HG03064 (cell line): ENCODE measurements around the gene CCND1.

Source experiments
- ATAC-seq: cut with Tn5 transposase; IDR thresholded peaks from one replicate; pipeline ENCODE4 v1.9.1; 2021; ENCODE audit warnings: low read depth; ENCODE audit not compliant: unreplicated experiment

Gene CCND1

DNA sequence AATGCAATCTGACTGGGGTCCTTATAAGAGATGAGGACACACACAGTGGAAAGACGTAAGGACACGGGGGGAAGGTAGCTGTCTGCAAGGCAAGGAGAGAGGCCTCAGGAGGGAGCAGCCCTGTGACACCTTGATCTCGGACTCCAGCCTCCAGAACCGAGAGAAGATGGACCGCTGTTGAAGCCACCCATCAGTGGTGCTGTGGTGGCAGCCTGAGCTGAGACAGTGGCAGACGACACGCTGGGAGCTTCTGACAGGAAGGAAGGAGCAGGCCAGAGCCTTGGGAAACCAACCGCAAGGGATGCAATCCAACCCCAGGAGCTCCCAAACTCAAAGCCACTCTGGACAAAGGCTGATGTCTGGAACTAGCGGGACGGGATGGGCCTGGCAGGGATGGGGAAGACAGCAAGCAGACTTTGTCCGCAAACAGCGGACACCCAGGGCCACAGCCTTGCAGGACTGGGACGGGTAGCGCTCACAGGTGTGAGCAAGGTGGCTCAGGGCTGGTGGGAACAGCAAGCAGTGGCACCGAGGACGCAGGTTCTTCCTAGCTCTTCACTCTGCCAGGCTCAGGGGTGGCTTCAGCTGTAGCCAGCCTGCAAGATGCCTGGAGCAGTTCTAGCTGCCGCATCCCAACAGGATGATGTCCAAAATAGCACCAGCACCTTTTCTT is 23.3 kb downstream of the CCND1 start:
- ATAC-seq: no peak

DNA sequence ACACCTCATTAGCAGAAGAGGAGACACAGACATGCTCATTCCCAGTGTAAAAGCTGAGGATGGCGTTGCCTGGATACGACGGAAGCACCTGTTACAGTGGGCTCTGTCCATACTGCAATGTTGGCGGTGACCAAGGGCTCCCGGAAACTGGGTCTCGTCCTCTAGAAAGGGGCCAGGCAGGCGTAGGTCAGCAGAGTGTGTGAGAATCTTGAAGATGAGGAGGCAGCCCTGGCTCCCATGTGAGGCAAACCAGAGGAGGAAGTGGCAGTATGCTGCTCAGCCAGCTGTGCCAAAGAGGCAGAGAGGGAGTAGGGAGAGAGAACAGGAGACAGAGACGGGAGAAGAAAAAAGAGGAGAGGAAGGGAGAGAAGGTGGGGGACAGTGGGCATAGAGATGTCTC is 23.9 kb downstream of the CCND1 start:
- ATAC-seq: no peak

DNA sequence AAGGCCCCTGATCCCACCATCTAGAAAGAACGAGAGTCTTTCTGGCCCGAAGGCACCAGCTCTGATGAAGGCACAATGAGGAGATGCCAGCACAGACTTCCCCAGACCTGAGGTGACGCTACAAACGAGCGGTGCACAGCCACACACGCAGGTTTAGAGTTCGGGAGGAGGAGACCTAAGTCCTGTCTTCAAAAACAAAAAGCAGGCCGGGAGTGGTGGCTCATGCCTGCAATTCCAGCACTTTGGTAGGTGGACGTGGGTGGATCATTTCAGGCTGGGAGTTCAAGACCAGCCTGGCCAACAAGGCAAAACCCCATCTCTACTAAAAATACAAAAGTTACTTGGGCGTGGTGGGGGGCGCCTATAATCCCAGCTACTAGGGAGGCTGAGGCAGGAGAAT is 24.7 kb downstream of the CCND1 start:
- ATAC-seq: no peak

DNA sequence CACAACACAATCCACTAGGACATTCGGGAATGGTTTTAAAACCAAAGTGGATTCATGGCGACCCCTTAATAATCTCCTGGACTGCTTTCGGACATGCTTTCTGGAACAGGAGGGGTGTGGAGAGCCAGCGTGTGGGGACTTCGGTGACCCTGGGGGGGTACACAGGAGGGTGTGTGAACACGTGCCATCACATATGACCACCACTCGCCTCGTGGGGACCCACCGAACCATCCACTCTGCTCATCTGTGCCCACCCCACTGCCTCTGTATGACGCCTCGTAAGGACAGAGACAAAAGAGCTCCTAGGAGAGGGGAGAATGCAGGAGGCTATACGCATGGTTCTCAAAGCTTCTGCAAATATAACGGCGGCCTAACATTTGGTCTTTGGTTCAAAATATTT is 25.3 kb downstream of the CCND1 start:
- no peak for ATAC-seq

DNA sequence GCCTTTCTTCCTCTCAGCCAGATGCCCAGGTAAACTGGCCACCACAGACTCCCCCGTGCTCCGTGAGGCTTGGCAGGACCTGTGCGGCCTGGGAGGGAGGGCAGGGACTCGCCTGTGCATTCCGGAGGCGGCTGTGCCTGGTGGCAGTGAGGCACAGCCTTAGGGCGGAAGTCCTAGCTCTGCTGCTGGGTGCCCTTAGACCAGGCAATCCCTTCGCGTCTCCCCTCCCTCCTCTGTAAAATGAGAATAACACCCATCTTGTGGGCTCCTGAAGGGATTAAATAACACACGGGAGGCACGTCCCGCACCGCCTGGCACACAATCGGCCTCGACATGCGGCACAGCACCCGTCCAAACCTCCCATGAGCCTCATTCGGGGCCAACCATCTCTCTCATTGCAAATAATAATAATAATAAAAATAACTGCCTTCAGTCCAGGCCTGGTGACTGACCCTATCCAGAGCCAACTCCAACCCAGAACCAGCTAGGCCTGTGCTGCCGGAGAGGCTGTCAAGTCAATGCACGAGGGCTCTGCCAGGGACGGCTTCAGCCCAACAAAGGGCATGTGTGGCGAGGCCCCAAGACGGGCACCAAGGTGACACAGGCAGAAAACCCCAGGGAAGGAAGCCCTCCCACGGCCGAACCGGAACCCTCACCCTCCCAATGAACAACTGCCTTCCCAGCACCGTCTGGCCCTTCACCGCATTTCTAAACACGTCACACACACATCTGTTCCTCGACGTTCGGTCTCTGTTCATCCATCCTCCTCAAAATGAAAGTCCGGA is 26.0 kb downstream of the CCND1 start:
- no peak for ATAC-seq

DNA sequence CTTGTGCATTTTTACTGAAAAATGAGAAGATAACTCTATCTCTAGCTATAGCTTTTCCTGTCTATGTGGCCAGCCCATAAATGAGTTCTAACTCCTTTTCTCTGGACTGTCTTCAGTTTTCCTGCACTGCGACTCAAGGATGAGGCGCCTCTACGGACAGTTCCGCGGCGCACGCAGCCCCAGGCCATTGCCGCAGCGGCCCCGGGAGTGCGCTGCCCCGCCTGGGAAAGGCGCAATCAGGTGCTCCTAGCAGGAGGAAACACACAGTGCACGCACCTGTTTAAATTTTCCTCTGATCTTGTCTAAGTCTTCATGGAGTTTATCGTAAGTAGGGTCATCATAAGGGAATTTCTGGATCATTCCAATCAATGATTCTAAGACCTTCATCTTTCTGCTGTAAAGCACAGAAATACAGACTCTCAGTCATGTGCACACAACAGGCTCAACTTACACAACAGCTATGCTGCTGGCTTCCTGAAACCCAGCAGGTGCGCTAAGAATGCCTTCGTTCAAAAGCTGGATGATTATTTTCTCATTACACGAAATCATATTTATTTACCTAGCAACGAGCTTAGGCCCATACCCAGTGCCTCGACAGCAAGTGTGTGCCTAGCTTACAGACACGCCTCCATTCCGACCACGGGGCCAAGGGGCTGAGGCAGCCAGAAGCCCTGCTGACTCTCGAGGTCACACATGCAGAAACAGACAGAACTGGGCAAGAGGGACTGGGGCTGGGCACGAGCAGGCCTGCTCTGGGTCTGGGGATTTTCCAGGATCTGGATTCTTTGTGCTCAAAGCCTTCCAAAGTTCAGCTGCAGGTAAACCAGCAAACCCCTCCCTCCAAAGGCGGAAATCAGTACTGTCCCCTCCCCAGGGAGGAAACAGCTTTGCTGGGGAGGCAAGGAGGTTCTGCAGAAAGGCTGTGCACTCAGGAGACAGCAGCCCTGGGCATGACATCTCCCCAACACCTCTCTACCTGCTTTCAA is 27.0 kb downstream of the CCND1 start:
- ATAC-seq: no peak

DNA sequence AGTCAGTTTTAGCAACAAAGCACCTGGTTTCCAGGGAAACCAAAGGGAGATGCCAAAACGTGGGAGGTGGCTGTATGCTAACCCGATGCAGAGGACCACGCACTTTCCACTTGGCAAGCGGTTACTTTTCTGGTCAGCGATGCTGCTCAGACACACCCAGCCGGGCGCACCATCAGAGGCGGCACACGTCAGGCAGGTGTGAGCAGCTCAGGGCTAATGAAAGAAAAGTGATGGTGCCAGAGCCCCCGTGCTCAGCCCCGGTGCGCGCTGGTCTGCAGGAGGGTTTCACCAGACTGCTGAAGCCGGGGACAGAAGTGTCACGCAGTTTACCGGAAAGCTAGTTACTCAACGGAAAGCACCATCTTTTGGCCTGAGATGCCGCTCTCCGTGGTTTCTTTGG is 28.5 kb downstream of the CCND1 start:
- no peak for ATAC-seq

DNA sequence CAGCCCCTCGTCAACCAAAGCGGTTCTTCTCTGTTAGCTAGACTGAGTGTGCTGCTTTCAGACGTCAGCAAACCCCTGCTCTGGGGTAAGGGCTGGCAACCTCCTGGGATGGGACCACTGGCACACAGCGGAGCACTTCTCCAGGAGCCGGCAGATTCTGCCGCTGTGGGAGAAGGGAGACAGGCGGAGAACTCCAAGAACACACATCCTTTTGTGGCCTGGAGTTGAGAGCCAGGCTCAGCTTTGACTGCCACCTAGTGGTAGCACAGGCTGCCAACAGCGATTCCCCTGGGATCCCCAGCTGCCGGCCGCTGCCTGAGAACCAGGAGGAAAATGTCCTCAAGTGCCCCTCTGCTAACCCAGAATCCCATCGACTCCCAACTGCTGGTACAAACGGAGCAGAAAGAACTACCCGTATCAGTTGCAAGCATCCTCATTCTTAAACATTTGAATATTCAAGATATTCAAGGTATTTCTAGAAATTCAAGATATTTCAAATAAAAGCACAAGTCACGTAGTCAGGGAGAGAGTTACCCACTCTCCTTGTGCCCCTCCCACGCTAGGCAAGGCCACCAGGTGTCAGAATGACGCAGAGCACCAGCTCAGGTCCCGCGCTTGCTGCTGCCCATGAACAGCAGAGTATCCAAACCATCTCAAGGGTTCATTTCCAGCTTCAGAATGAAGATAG is 29.3 kb downstream of the CCND1 start:
- ATAC-seq: no peak

DNA sequence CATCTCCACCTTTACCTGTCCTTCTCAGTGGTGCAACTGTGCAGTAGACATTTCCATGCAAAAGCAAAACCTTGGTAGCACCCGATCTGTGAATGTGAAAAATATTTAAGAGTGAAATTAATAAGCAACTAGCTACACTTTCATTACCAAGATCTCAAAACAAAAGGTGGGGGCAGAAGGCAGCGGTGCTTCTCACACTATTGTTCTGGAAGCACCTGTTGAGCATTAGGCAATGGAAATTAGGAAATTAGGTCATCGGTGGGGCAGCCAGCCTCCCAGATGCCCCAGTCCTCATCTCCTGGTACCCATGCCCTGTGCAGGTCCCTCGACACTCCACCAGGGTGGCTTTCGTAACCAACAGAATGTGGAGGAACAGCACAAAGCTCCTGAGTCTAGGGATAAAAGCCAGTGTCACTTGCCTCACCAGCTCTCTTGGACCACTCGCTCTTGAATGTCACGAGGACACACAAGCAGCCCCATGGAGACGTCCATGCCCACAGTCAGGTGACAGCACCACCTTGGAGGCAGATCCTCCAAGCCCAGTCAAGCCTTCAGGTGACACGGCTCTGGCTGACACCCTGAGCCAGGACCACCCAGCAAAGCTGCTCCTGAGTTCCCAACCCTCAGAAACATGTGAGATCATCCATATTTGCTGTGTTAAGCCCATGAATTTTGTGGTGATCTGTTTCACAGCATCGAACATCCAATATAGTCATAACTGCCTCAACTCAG is 30.9 kb downstream of the CCND1 start:
- ATAC-seq: no peak

DNA sequence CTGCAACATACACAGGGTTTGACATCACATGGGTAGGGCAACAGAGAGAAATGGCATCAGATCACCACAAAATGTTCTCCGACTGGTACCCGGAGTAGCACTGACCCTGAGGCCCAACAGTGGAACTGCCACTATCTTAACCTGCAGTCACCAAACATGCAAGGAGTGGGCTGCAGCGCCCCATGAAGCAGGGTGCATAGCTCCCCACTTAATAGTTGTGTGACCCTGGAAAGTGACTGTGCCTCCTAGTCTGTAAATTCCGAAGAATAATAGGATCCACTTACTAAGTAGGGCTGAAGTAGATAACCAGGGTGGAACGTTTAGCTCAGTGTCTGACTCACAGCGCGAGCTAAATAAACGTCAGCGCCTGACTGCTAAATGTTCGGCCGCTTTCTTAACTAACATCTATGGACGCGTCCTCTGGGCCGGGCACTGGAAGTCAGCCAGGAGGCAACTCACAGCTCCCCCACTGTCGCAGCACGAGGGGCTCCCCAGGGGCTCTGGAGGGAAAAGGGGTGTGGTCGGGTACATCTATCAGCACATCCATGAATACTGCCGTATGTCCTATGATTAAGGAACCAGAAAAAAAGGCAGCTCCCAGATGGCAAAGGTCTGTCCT is 33.4 kb downstream of the CCND1 start:
- ATAC-seq: no peak

DNA sequence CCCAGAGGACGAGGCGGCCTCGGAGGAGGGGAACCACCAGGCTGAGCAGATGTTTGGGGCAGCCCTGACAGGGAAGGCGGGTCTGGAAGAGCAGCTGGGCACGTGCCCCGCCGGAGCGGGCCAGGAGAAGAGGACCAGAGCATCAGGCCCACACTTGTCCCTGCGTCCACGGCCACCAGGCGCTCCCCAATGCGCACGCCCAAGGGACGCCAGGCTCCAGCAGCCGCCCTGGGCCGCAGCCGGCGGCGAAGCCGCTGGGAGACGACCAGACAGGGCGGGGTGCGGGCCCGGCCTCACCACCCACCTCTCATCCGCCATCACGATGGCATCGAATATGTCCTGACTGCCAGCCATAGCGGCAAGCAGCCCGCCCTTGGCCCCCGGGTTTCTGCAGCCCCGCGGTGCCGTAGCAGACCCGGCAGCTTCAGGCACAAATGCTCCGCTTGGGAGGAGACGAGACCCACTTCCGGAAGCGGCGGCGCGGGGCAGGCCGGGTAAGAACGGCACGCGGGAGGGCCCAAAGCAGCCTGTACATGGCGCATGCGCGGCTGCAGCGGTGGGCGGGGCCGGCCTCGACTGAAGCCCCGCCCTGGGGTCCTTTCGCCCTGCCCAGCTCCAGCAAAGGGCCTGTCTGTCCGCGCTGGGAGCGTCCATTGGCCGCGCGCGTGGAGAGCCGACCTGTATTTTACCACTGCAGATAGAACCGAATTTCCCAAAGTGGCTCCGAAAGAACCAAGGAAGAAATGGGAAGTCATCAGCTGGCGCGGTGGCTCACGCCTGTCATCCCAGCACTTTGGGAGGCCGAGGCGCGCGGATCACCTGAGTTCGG is 34.1 kb downstream of the CCND1 start, which contains the start of gene LTO1:
LTO1 (minus strand) TSS at position 468 of the 829 bp plus-strand sequence; CDS start at position 354, 114 bp downstream.
- peak; percentile 82 for ATAC-seq

DNA sequence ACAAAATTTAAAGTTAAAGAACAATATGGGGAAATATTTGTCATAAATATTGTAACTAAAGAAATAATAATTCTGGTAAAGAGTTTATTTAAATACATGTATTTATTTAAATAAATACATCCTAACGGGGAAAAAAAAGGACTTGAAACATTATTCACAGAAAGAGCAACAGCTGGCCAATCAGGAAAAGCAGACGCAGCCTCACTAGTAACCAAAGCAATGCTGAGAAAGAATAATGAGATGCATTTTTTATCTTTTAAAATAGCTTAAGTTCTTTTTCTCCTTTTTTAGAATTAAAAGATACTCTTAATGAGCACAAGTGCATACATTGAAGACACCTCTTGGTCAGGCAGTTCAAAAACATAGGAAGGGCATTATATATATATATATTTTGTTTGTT is 36.8 kb downstream of the CCND1 start:
- no peak for ATAC-seq

DNA sequence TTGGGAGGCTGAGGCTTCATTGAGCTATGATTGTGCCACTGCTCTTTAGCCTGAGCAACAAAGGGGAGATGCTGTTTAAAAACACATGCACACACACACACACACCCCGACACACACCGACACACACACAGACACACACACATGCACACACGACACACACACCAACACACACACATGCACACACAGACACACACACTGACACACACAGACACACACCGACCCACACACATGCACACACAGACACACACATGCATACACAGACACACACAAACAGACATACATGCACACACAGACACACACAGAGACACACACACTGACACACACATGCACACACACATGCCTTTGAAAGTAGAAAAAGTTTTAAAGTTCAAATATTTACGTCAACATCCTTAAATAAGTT is 39.7 kb downstream of the CCND1 start:
- ATAC-seq: no peak

DNA sequence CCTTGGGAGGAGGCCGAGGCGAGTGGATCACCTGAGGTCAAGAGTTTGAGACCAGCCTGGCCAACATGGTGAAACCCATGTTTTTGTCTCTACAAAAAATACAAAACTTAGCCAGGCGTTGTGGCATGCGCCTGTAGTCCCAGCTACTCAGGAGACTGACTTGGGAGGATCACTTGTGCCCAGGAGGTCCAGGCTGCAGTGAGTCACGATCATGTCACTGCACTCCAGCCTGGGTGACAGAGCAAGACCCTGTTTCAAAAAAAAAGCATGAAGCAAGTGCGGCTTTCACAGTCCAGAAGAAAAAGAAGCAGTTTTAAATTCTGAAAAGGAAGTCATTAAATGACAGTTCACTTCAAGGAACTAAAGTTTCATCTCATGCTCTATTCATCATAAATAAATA is 41.3 kb downstream of the CCND1 start:
- ATAC-seq: no peak

DNA sequence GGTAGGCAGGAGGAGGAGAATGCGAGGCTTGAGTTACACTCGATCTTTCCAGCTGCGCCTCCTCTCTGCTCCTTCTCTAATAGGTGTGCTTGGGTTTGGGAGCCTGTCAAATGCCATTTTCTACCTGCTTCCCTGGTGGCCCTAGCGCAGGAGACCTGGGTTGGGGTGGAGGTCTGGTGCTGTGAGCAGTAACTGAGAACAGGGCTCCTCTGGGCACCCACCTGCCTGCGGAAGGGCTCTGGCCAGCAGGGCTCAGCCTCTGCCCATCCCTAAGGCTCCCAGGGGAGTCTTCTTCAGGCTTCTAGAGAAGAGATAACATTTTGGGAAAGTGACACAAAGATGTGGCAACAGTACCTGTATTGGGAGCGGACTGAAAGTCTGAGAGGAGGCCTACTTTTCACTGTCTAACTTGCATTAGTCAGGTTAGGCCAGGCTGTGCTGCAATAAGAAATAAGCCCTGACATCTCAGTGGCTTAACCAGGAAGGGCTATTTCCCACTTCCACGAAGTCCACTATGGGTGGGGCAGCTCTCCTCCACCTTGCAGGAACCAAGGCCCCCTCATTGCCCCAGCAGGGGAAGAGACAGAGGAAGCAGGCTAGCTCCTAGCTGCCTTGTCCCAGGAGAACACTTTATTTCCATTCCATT is 41.8 kb downstream of the CCND1 start:
- ATAC-seq: no peak

DNA sequence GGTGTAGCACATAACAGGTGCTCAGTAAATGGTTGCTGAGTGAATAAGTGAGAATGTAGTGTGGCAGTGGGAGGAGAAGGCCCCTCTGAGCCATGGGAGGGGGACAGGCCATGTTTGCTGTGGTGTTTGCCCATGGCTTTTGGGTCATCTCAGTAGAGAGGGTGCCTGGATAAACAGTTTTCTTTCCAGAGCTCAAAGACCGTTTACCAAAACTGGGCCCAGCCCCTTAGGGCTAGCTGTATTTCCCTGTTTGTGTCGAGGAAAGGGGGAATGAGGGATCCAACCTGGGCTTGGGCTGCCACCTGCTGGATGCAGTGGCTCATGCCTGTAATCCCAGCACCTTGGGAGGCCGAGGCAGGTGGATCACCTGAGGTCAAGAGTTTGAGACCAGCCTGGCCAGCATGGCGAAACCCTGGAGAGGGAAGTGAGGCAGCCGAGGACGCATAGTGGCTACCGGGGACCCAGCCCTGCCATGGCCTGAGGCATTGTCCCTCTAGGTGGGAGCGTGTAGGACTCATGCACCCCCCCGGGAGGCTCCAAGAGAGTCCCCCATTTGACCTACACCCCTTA is 42.9 kb downstream of the CCND1 start:
- no peak for ATAC-seq

DNA sequence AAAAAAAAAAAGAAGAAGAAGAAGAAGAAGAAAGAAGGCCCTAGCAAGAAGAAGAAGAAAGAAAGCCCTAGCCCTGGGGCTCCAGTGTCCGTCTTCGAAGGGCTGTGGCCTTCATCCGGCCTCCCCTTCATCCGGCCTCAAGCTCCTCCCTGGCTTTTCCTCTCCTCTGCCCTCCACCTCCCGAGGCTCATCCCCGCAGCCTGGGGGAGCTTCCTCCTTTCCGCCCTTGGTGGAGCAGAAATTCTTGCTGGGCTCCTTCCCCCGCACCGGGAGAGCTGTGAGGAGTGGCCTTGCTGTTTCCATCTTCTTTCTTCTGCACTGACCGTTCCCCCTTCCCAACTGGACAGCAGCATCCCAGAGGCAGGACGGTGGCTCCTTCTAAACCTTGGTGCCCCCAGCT is 43.7 kb downstream of the CCND1 start:
- ATAC-seq: no peak

DNA sequence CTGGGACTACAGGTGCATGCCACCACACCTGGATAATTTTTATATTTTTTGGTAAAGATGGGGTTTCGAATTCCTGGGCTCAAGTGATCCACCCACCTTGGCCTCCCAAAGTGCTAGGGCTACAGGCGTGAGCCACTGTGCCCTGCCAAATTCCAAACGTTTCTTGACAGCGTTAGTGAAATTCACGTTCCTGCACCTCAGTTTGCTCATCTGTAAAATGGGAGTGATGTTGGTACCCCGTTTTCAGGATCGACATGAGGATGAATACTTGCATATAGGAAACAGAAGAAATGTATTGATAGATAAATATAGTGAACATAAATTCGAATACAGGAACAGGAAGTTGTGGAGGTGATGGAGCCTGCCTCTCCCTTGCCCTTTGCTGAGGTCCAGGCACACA is 44.4 kb downstream of the CCND1 start:
- no peak for ATAC-seq
